Esophagus muscularis mucosa (tissue), 4 donors: ENCODE data around the gene CKAP5.

Source experiments
- EP300 ChIP-seq: sonication (generic); formaldehyde crosslinking; IDR thresholded peaks from one replicate; pipeline ENCODE4 v1.6.1; 2017; ENCODE audit warnings: antibody characterized with exemption
- POLR2A ChIP-seq: fragments of 450-650 bp; IDR thresholded peaks from one replicate; pipeline ENCODE4 v1.6.1; 2017; ENCODE audit warnings: antibody characterized with exemption, moderate library complexity, mild to moderate bottlenecking, low read depth
- POLR2AphosphoS5 ChIP-seq, 2 donors: sonication (generic); formaldehyde crosslinking; IDR thresholded peaks; one replicate each; pipeline ENCODE4 v1.6.1; 2017; ENCODE audit warnings: antibody characterized with exemption in 2 of 2
- TF ChIP-seq, protein P1 (sequence below), 3 experiments: fragments of 200-600 bp in 2 of 3; fragments of 450-650 bp in 1 of 3; sonication (generic) in 2 of 3; IDR thresholded peaks; one replicate each; pipeline ENCODE4 v1.5.1; 2017 to 2019; ENCODE audit warnings: antibody characterized with exemption in 3 of 3, mild to moderate bottlenecking in 2 of 3, moderate library complexity in 1 of 3

DNA sequence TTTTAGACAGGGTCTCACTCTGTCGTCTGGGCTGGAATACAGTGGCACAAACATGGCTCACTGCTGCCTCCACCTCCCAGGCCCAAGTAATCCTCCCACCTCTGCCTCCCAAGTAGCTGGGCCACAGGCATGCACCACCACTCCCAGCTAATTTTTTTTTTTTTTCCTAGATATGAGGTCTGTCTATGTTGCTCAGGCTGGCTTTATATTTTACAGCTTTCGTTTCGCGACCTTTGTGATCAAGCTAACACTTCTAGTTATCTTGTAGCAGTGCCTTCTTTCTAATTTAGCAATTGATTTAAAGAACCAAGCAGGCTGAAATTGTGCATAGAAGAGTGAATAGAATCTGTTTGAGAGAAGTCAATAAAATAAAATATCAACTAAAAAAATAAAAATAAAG lies 11.3 kb downstream of the CKAP5 start:
- TF ChIP-seq POLR2A (no peak), POLR2AphosphoS5 (IDR thresholded peaks at IDR 0.05) (no peak), EP300 (no peak)
- TF ChIP-seq, protein P1, sequence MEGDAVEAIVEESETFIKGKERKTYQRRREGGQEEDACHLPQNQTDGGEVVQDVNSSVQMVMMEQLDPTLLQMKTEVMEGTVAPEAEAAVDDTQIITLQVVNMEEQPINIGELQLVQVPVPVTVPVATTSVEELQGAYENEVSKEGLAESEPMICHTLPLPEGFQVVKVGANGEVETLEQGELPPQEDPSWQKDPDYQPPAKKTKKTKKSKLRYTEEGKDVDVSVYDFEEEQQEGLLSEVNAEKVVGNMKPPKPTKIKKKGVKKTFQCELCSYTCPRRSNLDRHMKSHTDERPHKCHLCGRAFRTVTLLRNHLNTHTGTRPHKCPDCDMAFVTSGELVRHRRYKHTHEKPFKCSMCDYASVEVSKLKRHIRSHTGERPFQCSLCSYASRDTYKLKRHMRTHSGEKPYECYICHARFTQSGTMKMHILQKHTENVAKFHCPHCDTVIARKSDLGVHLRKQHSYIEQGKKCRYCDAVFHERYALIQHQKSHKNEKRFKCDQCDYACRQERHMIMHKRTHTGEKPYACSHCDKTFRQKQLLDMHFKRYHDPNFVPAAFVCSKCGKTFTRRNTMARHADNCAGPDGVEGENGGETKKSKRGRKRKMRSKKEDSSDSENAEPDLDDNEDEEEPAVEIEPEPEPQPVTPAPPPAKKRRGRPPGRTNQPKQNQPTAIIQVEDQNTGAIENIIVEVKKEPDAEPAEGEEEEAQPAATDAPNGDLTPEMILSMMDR (IDR thresholded peaks at IDR 0.05), result no peak
